Measurements from ENCODE around the gene FRMPD2. TPM values are rescaled to one million over a fixed set of nuclear protein-coding genes. Genes with fewer than 3 reads are reported as not detected.

FRMPD2 gene
- polyA plus RNA-seq, 1 donor from 2014 or later = 0.14 TPM

DNA sequence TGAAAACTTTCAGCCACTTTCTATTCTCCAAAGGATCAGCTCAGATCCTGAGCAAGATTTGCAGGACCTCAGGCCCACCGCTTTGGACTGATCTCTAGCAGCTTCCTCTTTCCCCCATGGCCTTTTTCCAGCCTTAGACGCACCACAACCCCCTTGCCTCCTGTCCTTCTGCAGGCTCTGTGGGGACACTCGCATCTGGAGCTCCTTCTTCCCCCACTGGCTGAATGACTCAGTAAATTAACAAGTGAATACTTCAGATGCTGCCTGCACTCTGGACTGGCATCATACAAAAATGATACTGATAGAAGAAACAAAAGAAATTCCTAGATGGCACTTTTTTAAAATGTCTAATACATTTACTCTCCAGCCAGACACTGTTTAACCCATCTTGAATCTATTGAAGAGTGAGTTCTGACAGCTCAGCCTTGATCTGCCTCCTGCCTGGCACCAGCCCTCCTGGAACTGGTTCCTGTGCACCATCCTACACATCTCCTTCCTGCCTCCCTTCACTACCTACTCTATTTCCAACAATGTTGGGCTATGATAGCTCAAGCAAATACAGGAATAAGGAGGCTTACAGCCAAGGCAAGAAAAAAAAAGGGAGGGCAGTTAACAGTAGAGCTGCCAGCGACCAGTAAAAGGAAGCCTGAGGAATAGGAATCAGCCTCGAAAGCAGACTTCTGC is 3.3 kb downstream of the FRMPD2 start:
- Histone ChIP-seq H3K27me3 (ENCODE audit: insufficient read depth, low read depth, low read length) (no peaks in the 10 kb centered on the region), H3K9ac (ENCODE audit: low read length) (no peak overlapping the region), H3K36me3 (ENCODE audit: insufficient read depth, low read length) (no peaks in the 10 kb centered on the region), H3K9me2 (ENCODE audit: insufficient read depth, low read length) (no peaks in the 10 kb centered on the region), H3K4me2 (ENCODE audit: low read length) (no peak overlapping the region), H4K20me1 (ENCODE audit: insufficient read depth) (no peaks in the 10 kb centered on the region), H2AFZ (ENCODE audit: low read depth, low read length) (no peak overlapping the region), H3K4me3 (ENCODE audit: low read length) (no peak overlapping the region), H3K27ac (ENCODE audit: low read length) (no peak overlapping the region), H3F3A (ENCODE audit: insufficient read depth, low read length, poor library complexity, severe bottlenecking) (no peaks in the 10 kb centered on the region), H3K79me2 (replicated peaks; ENCODE audit: insufficient read depth, low read length) (no peaks in the 10 kb centered on the region), H3K9me3 (ENCODE audit: low read length) (no peaks in the 10 kb centered on the region)
- TF ChIP-seq, protein P1, sequence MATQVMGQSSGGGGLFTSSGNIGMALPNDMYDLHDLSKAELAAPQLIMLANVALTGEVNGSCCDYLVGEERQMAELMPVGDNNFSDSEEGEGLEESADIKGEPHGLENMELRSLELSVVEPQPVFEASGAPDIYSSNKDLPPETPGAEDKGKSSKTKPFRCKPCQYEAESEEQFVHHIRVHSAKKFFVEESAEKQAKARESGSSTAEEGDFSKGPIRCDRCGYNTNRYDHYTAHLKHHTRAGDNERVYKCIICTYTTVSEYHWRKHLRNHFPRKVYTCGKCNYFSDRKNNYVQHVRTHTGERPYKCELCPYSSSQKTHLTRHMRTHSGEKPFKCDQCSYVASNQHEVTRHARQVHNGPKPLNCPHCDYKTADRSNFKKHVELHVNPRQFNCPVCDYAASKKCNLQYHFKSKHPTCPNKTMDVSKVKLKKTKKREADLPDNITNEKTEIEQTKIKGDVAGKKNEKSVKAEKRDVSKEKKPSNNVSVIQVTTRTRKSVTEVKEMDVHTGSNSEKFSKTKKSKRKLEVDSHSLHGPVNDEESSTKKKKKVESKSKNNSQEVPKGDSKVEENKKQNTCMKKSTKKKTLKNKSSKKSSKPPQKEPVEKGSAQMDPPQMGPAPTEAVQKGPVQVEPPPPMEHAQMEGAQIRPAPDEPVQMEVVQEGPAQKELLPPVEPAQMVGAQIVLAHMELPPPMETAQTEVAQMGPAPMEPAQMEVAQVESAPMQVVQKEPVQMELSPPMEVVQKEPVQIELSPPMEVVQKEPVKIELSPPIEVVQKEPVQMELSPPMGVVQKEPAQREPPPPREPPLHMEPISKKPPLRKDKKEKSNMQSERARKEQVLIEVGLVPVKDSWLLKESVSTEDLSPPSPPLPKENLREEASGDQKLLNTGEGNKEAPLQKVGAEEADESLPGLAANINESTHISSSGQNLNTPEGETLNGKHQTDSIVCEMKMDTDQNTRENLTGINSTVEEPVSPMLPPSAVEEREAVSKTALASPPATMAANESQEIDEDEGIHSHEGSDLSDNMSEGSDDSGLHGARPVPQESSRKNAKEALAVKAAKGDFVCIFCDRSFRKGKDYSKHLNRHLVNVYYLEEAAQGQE (IDR thresholded peaks at IDR 0.05; ENCODE audit: borderline replicate concordance) = no peak
- no peak for TF ChIP-seq RAD21 (conservative IDR thresholded peaks at IDR 0.05)
- no peak for TF ChIP-seq MXI1 (conservative IDR thresholded peaks at IDR 0.05; ENCODE audit: poor library complexity, severe bottlenecking)
- no peak for TF ChIP-seq SMC3 (conservative IDR thresholded peaks at IDR 0.05; ENCODE audit: poor library complexity)
- no peak for TF ChIP-seq POLR2AphosphoS5 (IDR thresholded peaks at IDR 0.05)
- no peak for TF ChIP-seq EZH2 (IDR thresholded peaks at IDR 0.05; ENCODE audit: borderline replicate concordance, insufficient read depth, low read length, poor library complexity, severe bottlenecking)
- TF ChIP-seq, protein P2, sequence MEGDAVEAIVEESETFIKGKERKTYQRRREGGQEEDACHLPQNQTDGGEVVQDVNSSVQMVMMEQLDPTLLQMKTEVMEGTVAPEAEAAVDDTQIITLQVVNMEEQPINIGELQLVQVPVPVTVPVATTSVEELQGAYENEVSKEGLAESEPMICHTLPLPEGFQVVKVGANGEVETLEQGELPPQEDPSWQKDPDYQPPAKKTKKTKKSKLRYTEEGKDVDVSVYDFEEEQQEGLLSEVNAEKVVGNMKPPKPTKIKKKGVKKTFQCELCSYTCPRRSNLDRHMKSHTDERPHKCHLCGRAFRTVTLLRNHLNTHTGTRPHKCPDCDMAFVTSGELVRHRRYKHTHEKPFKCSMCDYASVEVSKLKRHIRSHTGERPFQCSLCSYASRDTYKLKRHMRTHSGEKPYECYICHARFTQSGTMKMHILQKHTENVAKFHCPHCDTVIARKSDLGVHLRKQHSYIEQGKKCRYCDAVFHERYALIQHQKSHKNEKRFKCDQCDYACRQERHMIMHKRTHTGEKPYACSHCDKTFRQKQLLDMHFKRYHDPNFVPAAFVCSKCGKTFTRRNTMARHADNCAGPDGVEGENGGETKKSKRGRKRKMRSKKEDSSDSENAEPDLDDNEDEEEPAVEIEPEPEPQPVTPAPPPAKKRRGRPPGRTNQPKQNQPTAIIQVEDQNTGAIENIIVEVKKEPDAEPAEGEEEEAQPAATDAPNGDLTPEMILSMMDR (IDR thresholded peaks at IDR 0.05; ENCODE audit: poor library complexity, severe bottlenecking) = no peak
- no peak for TF ChIP-seq EP300 (conservative IDR thresholded peaks at IDR 0.05; ENCODE audit: poor library complexity, severe bottlenecking)
- no peak for TF ChIP-seq TAF1 (IDR thresholded peaks at IDR 0.05; ENCODE audit: low read depth)

DNA sequence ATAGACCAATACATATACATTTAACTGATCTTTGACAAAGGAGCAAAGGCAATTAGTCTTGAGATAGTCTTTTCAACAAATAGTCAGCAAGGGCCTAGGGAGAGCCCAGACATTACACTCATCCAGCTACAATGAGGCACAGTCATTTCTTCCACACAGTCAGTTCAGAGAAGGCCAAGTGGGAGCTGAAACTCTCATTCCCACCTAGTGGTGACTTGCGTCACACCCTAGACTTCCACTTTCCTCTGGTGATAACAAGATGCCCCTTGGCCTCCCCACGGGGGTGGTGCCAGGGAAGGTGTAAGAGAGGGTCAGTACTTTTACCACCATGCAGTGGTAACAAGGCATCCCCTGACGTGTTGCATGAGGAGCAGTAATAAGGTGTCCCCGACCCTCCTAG is 8.0 kb downstream of the FRMPD2 start:
- TF ChIP-seq RAD21 (conservative IDR thresholded peaks at IDR 0.05) = no peak
- TF ChIP-seq, protein P1 (IDR thresholded peaks at IDR 0.05; ENCODE audit: borderline replicate concordance) = no peak
- TF ChIP-seq, protein P2 (IDR thresholded peaks at IDR 0.05; ENCODE audit: poor library complexity, severe bottlenecking) = no peak
- no peak for TF ChIP-seq POLR2AphosphoS5 (IDR thresholded peaks at IDR 0.05)
- TF ChIP-seq EZH2 (IDR thresholded peaks at IDR 0.05; ENCODE audit: borderline replicate concordance, insufficient read depth, low read length, poor library complexity, severe bottlenecking) = no peak
- no peak for TF ChIP-seq EP300 (conservative IDR thresholded peaks at IDR 0.05; ENCODE audit: poor library complexity, severe bottlenecking)
- TF ChIP-seq MXI1 (conservative IDR thresholded peaks at IDR 0.05; ENCODE audit: poor library complexity, severe bottlenecking) = no peak
- TF ChIP-seq SMC3 (conservative IDR thresholded peaks at IDR 0.05; ENCODE audit: poor library complexity) = no peak
- TF ChIP-seq TAF1 (IDR thresholded peaks at IDR 0.05; ENCODE audit: low read depth) = no peak
- no peaks in the 10 kb centered on the region for H4K20me1 ChIP-seq (ENCODE audit: insufficient read depth)
- no peak overlapping the region for H3K4me2 ChIP-seq (ENCODE audit: low read length)
- H3F3A ChIP-seq (ENCODE audit: insufficient read depth, low read length, poor library complexity, severe bottlenecking) = no peaks in the 10 kb centered on the region
- no peak overlapping the region for H2AFZ ChIP-seq (ENCODE audit: low read depth, low read length)
- H3K27ac ChIP-seq (ENCODE audit: low read length) = no peak overlapping the region
- no peak overlapping the region for H3K9ac ChIP-seq (ENCODE audit: low read length)
- no peaks in the 10 kb centered on the region for H3K27me3 ChIP-seq (ENCODE audit: insufficient read depth, low read depth, low read length)
- no peaks in the 10 kb centered on the region for H3K79me2 ChIP-seq (replicated peaks; ENCODE audit: insufficient read depth, low read length)
- no peaks in the 10 kb centered on the region for H3K9me2 ChIP-seq (ENCODE audit: insufficient read depth, low read length)
- H3K9me3 ChIP-seq (ENCODE audit: low read length) = no peaks in the 10 kb centered on the region
- H3K4me3 ChIP-seq (ENCODE audit: low read length) = no peak overlapping the region
- H3K36me3 ChIP-seq (ENCODE audit: insufficient read depth, low read length) = no peaks in the 10 kb centered on the region
